Ramos (cell line): ENCODE data around the gene HTR2C.
"Not testable (repeated sequence)": the region's sequence is repeated elsewhere in the genome, so short reads cannot be mapped to it uniquely, and the experiment has no call there.

Experiments used
- in situ Hi-C: fragments of 300-500 bp; cut with MboI; formaldehyde crosslinking; loops from one replicate; pipeline ENCODE4 v1.14.3; 2022; ENCODE audit warnings: low sequenced_read_pairs; ENCODE audit not compliant: unreplicated experiment

HTR2C gene

GRCh38 chrX:114937090-114937489 lies 353.2 kb downstream of the HTR2C start:
- in situ Hi-C loops = not testable (repeated sequence)

- in situ Hi-C loops = no loop called here
These were observed 368.8 kb downstream of the HTR2C start for GRCh38 chrX:114952696-114953095.
